ENCODE results near the gene ZFP36L1.
A peak's percentile ranks its signal among the peaks of the same experiment; 100 is the strongest.

The ZFP36L1 gene

GRCh38 chr14:68828698-68829097 lies 35.8 kb upstream of the ZFP36L1 start:
- TF ChIP-seq CTCF (IDR thresholded peaks at IDR 0.05; ENCODE audit: extremely low read depth, insufficient read depth, missing control alignments), result no peak
- DNase-seq (ENCODE audit: low spot score), result no peak
- in situ Hi-C loops (cut with MboI; ENCODE audit: low pct_unique_long_range_greater_than_20kb, low sequenced_read_pairs, unreplicated experiment), result no loop called here

GRCh38 chr14:68825729-68826128 lies 32.9 kb upstream of the ZFP36L1 start:
- DNase-seq (ENCODE audit: low spot score), result no peak
- TF ChIP-seq CTCF (IDR thresholded peaks at IDR 0.05; ENCODE audit: extremely low read depth, insufficient read depth, missing control alignments), result no peak
- in situ Hi-C loops (cut with MboI; ENCODE audit: low pct_unique_long_range_greater_than_20kb, low sequenced_read_pairs, unreplicated experiment), result no loop called here

- in situ Hi-C loops (cut with MboI; ENCODE audit: low pct_unique_long_range_greater_than_20kb, low sequenced_read_pairs, unreplicated experiment), result no loop called here
- TF ChIP-seq CTCF (IDR thresholded peaks at IDR 0.05; ENCODE audit: extremely low read depth, insufficient read depth, missing control alignments), result peak; percentile 88
Observed at GRCh38 chr14:68824517-68825347, 31.9 kb upstream of the ZFP36L1 start.

GRCh38 chr14:68824207-68824516 lies 31.3 kb upstream of the ZFP36L1 start:
- in situ Hi-C loops (cut with MboI; ENCODE audit: low pct_unique_long_range_greater_than_20kb, low sequenced_read_pairs, unreplicated experiment), result no loop called here
- DNase-seq (ENCODE audit: low spot score), result no peak
- no peak for TF ChIP-seq CTCF (IDR thresholded peaks at IDR 0.05; ENCODE audit: extremely low read depth, insufficient read depth, missing control alignments)

More at GRCh38 chr14:68824517-68825347, 31.9 kb upstream of the ZFP36L1 start:
- DNase-seq (ENCODE audit: low spot score), result no peak

GRCh38 chr14:68823434-68824206 lies 30.8 kb upstream of the ZFP36L1 start:
- DNase-seq (ENCODE audit: low spot score), result no peak
- no peak for TF ChIP-seq CTCF (IDR thresholded peaks at IDR 0.05; ENCODE audit: extremely low read depth, insufficient read depth, missing control alignments)

GRCh38 chr14:68822926-68823325 lies 30.1 kb upstream of the ZFP36L1 start:
- TF ChIP-seq CTCF (IDR thresholded peaks at IDR 0.05; ENCODE audit: extremely low read depth, insufficient read depth, missing control alignments), result no peak
- DNase-seq (ENCODE audit: low spot score), result no peak
- in situ Hi-C loops (cut with MboI; ENCODE audit: low pct_unique_long_range_greater_than_20kb, low sequenced_read_pairs, unreplicated experiment), result no loop called here

More at GRCh38 chr14:68823434-68824206, 30.8 kb upstream of the ZFP36L1 start:
- in situ Hi-C loops (cut with MboI; ENCODE audit: low pct_unique_long_range_greater_than_20kb, low sequenced_read_pairs, unreplicated experiment), result no loop called here

Measured in GM13977 (cell line).